ENCODE results near the gene GAMT.

DNA sequence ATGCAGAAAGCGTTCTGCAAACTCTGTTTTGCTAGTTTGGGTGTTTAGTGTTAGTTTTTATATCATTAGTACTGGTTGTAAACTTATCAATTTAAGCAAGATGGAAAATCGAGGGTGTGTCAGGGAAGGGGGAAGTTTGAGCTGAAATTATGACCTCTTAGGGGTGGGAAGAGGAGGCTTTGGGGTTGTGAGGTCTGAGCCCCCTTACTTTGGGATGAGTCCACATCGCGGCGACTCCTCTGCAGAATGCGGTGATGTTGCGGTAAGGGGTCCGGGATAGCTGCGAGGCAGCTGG, 18.4 kb downstream of the GAMT start:
- TF ChIP-seq CTCF (IDR thresholded peaks at IDR 0.05) (peak; percentile 37; the same call in 1 of the 2 replicates), ZFX (IDR thresholded peaks at IDR 0.05; ENCODE audit: borderline replicate concordance) (no peak)

Measured in 22Rv1 (cell line).